Posterior vena cava (tissue), 2 donors: Measurements from ENCODE around the gene TMEM115. TPM values are rescaled to one million over a fixed set of nuclear protein-coding genes. Genes with fewer than 3 reads are reported as not detected.

Experiments used
- DNase-seq: peaks from one replicate; pipeline ENCODE4 v3.0.0-alpha.2; 2020; ENCODE audit warnings: low spot score
- intact Hi-C, 2 donors: fragments of 100-400 bp; cut with DNase I; formaldehyde crosslinking; loops; one replicate each; pipeline versions ENCODE4 v1.14.1 to v1.14.2; 2022 to 2023
- total RNA-seq, 2 donors: library from RNA; stranded (reverse); fragmentation: NEBNext Ultra II Directional; extraction: Animal tissue kit (Norgen Biotek cat#: 25700); gene quantifications; one replicate each; pipeline ENCODE4 v1.2.1, GENCODE V29; 2021
- donor health status: DM: yes; HTN: yes; CAD: no.
- donor health status: DM: yes; HTN: yes; CAD: no.

TMEM115 gene
- total RNA-seq, 2 donors from 2014 or later, result 29.3 TPM

- DNase-seq, result no peak
- intact Hi-C loops, result no loop called here
Measured at GRCh38 chr3:50355829-50356552, 3.3 kb downstream of the TMEM115 start.

GRCh38 chr3:50354850-50355249 is 4.5 kb downstream of the TMEM115 start:
- no peak for DNase-seq
- intact Hi-C loops, result no loop called here

GRCh38 chr3:50354186-50354764 is 5.0 kb downstream of the TMEM115 start:
- DNase-seq, result no peak
- intact Hi-C loops, result no loop called here

- DNase-seq, result no peak
- intact Hi-C loops, result no loop called here
Measured at GRCh38 chr3:50353245-50354004, 5.9 kb downstream of the TMEM115 start.

- intact Hi-C loops, result loop anchor here in 1 of 2 donors (1.0 kb wide), 1 partner anchor 30 kb away; the partner anchor contains the start of gene HYAL2
Measured at GRCh38 chr3:50352781-50353180, 6.5 kb downstream of the TMEM115 start.

GRCh38 chr3:50351323-50351697 is 8.0 kb downstream of the TMEM115 start:
- DNase-seq, result no peak
- intact Hi-C loops, result no loop called here

More at GRCh38 chr3:50352781-50353180, 6.5 kb downstream of the TMEM115 start:
- DNase-seq, result no peak

GRCh38 chr3:50350527-50351322 is 8.6 kb downstream of the TMEM115 start, which contains the start of the genes CYB561D2 and NPRL2:
TSS of gene CYB561D2 (plus strand) at chr3:50350862. CDS start at chr3:50351434, 572 bp downstream.
TSS of gene NPRL2 (minus strand) at chr3:50350775. CDS start at chr3:50350652, 123 bp downstream.
- DNase-seq, result peak; percentile 99
- intact Hi-C loops, result no loop called here

GRCh38 chr3:50350213-50350526 is 9.2 kb downstream of the TMEM115 start:
- DNase-seq, result no peak
- intact Hi-C loops, result no loop called here

GRCh38 chr3:50347187-50347813 is 12.0 kb downstream of the TMEM115 start:
- intact Hi-C loops, result loop anchor here in 1 of 2 donors (5.0 kb wide), 1 partner anchor 195 kb away; no protein-coding TSS in a partner anchor
- no peak for DNase-seq

GRCh38 chr3:50345586-50346234 is 13.6 kb downstream of the TMEM115 start, which contains the start of gene ZMYND10:
TSS of gene ZMYND10 (minus strand) at chr3:50345732. CDS start at chr3:50345579, 153 bp downstream.
- peak; percentile 92 for DNase-seq
- intact Hi-C loops, result loop anchor here in 1 of 2 donors (5.0 kb wide), 1 partner anchor 197 kb away; no protein-coding TSS in a partner anchor

- DNase-seq, result no peak
- intact Hi-C loops, result loop anchor here in 1 of 2 donors (5.0 kb wide), 1 partner anchor 197 kb away; no protein-coding TSS in a partner anchor
Measured at GRCh38 chr3:50345008-50345407, 14.3 kb downstream of the TMEM115 start.

GRCh38 chr3:50342813-50343633 is 16.3 kb downstream of the TMEM115 start:
- intact Hi-C loops, result no loop called here
- DNase-seq, result no peak

- DNase-seq, result no peak
- intact Hi-C loops, result no loop called here
Measured at GRCh38 chr3:50341996-50342650, 17.2 kb downstream of the TMEM115 start.

- intact Hi-C loops, result no loop called here
Measured at GRCh38 chr3:50341537-50341936, 17.8 kb downstream of the TMEM115 start.

GRCh38 chr3:50340448-50341329 is 18.6 kb downstream of the TMEM115 start, which contains the start of gene RASSF1:
TSS of gene RASSF1 (minus strand) at chr3:50340836. CDS start at chr3:50340805, 31 bp downstream.
- intact Hi-C loops, result no loop called here
- DNase-seq, result peak; percentile 95

More at GRCh38 chr3:50341537-50341936, 17.8 kb downstream of the TMEM115 start:
- DNase-seq, result no peak

- no peak for DNase-seq
- intact Hi-C loops, result no loop called here
Measured at GRCh38 chr3:50340147-50340447, 19.2 kb downstream of the TMEM115 start.
